Measurements from ENCODE around the gene SSX2.
"Not testable (repeated sequence)": the region's sequence is repeated elsewhere in the genome, so short reads cannot be mapped to it uniquely, and the experiment has no call there.

SSX2 gene, protein sequence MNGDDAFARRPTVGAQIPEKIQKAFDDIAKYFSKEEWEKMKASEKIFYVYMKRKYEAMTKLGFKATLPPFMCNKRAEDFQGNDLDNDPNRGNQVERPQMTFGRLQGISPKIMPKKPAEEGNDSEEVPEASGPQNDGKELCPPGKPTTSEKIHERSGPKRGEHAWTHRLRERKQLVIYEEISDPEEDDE

DNA sequence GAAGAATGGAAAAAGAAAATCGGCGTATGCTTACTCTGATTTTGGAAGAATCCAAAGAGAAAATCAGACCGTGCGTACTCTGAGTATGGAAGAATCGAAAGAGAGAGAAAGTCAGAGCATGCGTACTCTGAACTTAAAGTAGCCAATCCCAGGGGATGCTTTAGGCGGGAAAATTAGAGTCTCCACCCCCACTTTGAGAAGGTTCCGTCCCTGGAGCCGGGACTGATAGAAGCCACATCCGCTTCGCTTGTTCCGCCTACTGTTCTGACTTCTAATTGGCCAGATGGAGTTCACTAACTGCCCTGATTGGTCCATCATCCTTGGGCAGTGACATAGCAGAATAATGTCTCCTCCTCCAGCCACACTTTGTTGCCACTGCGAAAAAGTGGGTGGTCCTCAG lies at the start of gene SSX2:
SSX2 (minus strand) TSS at position 101 of the 400 bp plus-strand sequence. CDS start 1,429 bp downstream, outside the sequence.
- ATAC-seq, result not testable (repeated sequence)

DNA sequence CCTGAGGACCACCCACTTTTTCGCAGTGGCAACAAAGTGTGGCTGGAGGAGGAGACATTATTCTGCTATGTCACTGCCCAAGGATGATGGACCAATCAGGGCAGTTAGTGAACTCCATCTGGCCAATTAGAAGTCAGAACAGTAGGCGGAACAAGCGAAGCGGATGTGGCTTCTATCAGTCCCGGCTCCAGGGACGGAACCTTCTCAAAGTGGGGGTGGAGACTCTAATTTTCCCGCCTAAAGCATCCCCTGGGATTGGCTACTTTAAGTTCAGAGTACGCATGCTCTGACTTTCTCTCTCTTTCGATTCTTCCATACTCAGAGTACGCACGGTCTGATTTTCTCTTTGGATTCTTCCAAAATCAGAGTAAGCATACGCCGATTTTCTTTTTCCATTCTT lies 44.0 kb upstream of the SSX2 start, which contains the start of gene SSX2B:
SSX2B (plus strand) TSS at position 301 of the 400 bp plus-strand sequence. CDS start 1,429 bp downstream, outside the sequence.
- ATAC-seq, result not testable (repeated sequence)

DNA sequence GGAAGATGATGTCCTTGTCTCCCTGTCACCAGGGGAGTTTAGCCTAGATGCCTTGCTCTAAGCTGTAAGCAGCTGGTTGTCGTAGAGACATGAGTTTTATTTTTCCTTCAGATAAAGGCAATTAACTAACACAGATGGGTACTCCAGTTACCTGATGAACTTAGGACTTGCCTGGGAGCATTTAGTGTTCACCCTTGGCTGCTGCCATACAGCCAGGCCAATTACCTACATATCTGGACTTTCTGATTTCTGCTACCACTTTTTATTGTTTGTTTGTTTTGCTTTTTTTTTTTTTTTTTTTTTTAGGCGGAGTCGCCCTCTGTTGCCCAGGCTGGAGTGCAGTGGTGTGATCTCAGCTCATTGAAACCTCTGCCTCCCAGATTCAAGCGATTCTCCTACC lies 14.9 kb downstream of the SSX2 start:
- ATAC-seq, result not testable (repeated sequence)

DNA sequence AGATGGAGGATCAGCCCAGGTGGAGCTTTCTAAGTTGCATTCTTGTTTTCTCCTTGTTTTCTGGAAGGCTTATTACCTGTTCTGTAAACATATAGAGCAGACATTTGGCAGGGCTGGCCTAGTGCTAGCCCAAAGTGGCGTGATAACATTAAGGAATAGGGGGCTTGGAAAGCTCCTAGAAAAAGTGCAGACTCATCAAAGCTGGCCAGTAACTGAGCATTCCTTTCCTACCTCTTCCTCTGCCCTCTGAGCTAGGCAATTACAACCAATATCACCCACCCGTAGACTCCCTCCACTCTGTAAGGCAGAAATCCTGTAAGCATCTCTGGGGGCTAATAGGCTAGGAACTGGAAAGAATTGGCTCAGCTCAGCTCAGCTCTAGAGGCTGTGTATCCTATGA lies 44.8 kb downstream of the SSX2 start:
- ATAC-seq, result not testable (repeated sequence)

DNA sequence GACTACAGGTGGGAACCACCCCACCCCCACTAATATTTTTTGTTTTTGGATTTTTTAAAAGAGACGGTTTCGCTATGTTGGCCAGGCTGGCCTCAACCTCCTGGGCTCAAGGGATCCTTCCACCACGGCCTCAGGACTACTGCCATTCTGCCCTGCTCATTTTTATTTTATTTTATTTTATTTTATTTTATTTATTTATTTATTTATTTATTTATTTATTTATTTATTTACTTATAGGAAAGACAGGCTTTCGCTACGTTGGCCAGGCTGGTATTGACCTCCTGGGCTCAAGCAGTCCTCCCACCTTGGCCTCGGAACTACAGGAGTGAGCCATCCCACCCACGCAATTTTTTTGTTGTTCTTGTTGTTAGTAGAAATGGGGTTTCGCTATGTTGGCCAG lies 51.5 kb downstream of the SSX2 start:
- ATAC-seq, result not testable (repeated sequence)

DNA sequence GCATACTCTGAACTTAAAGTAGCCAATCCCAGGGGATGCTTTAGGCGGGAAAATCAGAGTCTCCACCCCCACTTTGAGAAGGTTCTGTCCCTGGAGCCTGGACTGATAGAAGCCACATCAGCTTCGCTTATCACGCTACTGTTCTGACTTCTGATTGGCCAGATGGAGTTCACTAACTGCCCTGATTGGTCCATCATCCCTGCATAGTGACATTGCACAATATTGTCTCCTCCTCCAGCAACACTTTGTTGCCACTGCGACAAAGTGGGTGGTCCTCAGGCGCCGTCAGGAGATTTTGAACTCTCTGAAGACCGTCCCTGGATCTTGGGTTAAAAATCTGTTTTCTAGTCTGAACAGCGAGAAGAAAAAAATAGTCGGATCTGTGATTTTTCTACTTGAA lies 52.2 kb downstream of the SSX2 start, which contains the start of gene SSX7:
SSX7 (minus strand) TSS at position 101 of the 400 bp plus-strand sequence. CDS start 1,428 bp downstream, outside the sequence.
- not testable (repeated sequence) for ATAC-seq

DNA sequence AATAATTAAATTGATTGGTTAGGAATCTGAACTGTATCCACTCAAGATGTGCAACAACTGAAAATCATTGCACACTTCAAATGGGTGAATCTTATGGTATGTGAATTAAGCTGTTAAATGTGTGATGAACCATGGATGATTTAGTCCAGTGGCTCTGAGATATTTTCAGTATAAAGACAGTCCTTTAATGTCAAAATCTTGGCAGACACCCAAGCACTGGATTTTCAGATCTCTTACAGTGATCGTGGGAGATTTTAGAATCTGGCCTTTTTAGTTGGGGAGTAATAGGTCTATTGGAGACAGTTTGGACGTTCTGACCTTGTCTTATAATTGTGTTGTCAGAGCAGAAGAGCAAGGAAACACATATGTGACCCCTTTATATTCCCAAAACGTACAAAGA lies 56.3 kb downstream of the SSX2 start:
- not testable (repeated sequence) for ATAC-seq

DNA sequence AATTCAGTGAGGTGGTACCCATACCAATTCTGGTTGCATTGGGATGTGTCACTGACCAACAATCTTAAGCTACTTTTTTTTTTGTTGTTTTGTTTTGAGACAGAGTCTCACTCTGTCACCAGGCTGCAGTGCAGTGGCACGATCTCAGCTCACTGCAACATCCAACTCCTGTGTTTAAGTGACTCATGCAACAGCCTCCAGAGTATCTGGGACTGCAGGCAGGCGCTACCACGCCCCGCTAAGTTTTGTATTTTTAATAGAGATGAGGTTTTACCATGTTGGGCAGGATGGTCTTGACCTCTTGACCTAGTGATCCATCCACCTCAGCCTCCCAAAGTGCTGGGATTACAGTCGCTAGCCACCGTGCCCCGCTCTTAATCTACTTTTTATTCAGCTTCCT lies 58.0 kb downstream of the SSX2 start:
- not testable (repeated sequence) for ATAC-seq

Data from activated CD4-positive, CD25-positive, alpha-beta regulatory T cell treated with anti-CD3 and anti-CD28 coated beads, Interleukin-2, amount 50 U/mL, for 24 hours (primary cell).